ENCODE data around the gene SLC2A10.

The SLC2A10 gene

GRCh38 chr20:46724343-46724959 lies 15.0 kb downstream of the SLC2A10 start:
- in situ Hi-C loops (cut with MboI; ENCODE audit: low sequenced_read_pairs), result no loop called here

- in situ Hi-C loops (cut with MboI; ENCODE audit: low sequenced_read_pairs), result no loop called here
Observed at GRCh38 chr20:46725186-46726165, 16.0 kb downstream of the SLC2A10 start.

- in situ Hi-C loops (cut with MboI; ENCODE audit: low sequenced_read_pairs), result no loop called here
Observed at GRCh38 chr20:46731770-46732169, 22.3 kb downstream of the SLC2A10 start.

- in situ Hi-C loops (cut with MboI; ENCODE audit: low sequenced_read_pairs), result no loop called here
Observed at GRCh38 chr20:46735436-46735835, 26.0 kb downstream of the SLC2A10 start.

GRCh38 chr20:46739431-46740213 lies 30.2 kb downstream of the SLC2A10 start:
- in situ Hi-C loops (cut with MboI; ENCODE audit: low sequenced_read_pairs), result no loop called here

- in situ Hi-C loops (cut with MboI; ENCODE audit: low sequenced_read_pairs), result no loop called here
Observed at GRCh38 chr20:46740214-46740609, 30.8 kb downstream of the SLC2A10 start.

- in situ Hi-C loops (cut with MboI; ENCODE audit: low sequenced_read_pairs), result no loop called here
Observed at GRCh38 chr20:46741924-46742668, 32.6 kb downstream of the SLC2A10 start.

GRCh38 chr20:46742669-46743045 lies 33.2 kb downstream of the SLC2A10 start:
- in situ Hi-C loops (cut with MboI; ENCODE audit: low sequenced_read_pairs), result no loop called here

GRCh38 chr20:46743088-46743487 lies 33.6 kb downstream of the SLC2A10 start:
- in situ Hi-C loops (cut with MboI; ENCODE audit: low sequenced_read_pairs), result no loop called here

GRCh38 chr20:46746956-46747526 lies 37.6 kb downstream of the SLC2A10 start:
- in situ Hi-C loops (cut with MboI; ENCODE audit: low sequenced_read_pairs), result no loop called here

- in situ Hi-C loops (cut with MboI; ENCODE audit: low sequenced_read_pairs), result no loop called here
Observed at GRCh38 chr20:46749147-46749546, 39.7 kb downstream of the SLC2A10 start.

GRCh38 chr20:46751856-46752255 lies 42.4 kb downstream of the SLC2A10 start:
- in situ Hi-C loops (cut with MboI; ENCODE audit: low sequenced_read_pairs), result loop anchor here (25.0 kb wide), 2 partner anchors 410 to 635 kb away; no protein-coding TSS in a partner anchor

- in situ Hi-C loops (cut with MboI; ENCODE audit: low sequenced_read_pairs), result loop anchor here (25.0 kb wide), 2 partner anchors 410 to 635 kb away; no protein-coding TSS in a partner anchor
Observed at GRCh38 chr20:46752728-46753127, 43.3 kb downstream of the SLC2A10 start.

GRCh38 chr20:46755483-46756413 lies 46.3 kb downstream of the SLC2A10 start:
- in situ Hi-C loops (cut with MboI; ENCODE audit: low sequenced_read_pairs), result loop anchor here (25.0 kb wide), 2 partner anchors 407 to 632 kb away; no protein-coding TSS in a partner anchor

- in situ Hi-C loops (cut with MboI; ENCODE audit: low sequenced_read_pairs), result loop anchor here (25.0 kb wide), 2 partner anchors 406 to 631 kb away; no protein-coding TSS in a partner anchor
Observed at GRCh38 chr20:46756419-46756818, 47.0 kb downstream of the SLC2A10 start.

GRCh38 chr20:46757135-46757534 lies 47.7 kb downstream of the SLC2A10 start:
- in situ Hi-C loops (cut with MboI; ENCODE audit: low sequenced_read_pairs), result loop anchor here (25.0 kb wide), 2 partner anchors 405 to 630 kb away; no protein-coding TSS in a partner anchor

GRCh38 chr20:46757754-46758678 lies 48.6 kb downstream of the SLC2A10 start:
- in situ Hi-C loops (cut with MboI; ENCODE audit: low sequenced_read_pairs), result loop anchor here (25.0 kb wide), 2 partner anchors 404 to 629 kb away; no protein-coding TSS in a partner anchor

Measured in HL-60/S4 treated with retinoic acid at 250 ng/mL for 4 days and 3 days (cell line).